ENCODE results near the gene RAB20. TPM values are rescaled to one million over a fixed set of nuclear protein-coding genes. Genes with fewer than 3 reads are reported as not detected.

RAB20 gene
- total RNA-seq, 1 donor from 2014 or later, result 8.2 TPM

DNA sequence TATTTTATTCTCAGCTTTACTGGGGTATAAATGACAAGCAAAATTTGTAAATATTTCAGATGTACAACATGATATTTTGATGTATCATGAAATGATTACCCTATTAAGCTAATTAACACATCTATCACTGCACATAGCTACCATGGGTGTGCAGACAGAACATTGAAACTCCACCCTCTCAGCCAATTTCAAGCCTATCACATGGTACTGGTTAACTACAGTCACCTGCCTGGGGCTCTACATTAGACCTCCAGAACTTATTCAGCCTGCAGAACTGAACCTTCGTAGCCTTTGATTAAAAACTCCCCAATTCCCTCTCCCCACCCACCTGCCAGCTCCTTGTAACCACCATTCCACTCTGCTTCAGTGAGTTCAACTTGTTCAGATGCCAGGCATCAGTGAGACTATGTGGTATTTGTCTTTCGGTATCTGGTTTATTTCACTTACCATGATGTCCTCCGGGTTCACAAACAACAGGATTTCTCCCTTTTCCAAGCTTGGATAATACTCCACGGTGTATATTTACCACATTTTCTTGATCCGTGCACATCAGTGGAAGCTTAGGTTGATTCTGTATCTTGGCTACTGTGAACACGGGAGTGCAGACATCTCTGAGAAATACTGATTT, 19.2 kb downstream of the RAB20 start:
- DNase-seq (ENCODE audit: low read depth), result no peak
- no peak overlapping the region for H3K4me3 ChIP-seq (ENCODE audit: low read depth, low read length)
- FAIRE-seq, result no peak
- no peaks in the 10 kb centered on the region for H3K27me3 ChIP-seq (ENCODE audit: control insufficient read depth, insufficient read depth, low read length)
- TF ChIP-seq, protein P1, sequence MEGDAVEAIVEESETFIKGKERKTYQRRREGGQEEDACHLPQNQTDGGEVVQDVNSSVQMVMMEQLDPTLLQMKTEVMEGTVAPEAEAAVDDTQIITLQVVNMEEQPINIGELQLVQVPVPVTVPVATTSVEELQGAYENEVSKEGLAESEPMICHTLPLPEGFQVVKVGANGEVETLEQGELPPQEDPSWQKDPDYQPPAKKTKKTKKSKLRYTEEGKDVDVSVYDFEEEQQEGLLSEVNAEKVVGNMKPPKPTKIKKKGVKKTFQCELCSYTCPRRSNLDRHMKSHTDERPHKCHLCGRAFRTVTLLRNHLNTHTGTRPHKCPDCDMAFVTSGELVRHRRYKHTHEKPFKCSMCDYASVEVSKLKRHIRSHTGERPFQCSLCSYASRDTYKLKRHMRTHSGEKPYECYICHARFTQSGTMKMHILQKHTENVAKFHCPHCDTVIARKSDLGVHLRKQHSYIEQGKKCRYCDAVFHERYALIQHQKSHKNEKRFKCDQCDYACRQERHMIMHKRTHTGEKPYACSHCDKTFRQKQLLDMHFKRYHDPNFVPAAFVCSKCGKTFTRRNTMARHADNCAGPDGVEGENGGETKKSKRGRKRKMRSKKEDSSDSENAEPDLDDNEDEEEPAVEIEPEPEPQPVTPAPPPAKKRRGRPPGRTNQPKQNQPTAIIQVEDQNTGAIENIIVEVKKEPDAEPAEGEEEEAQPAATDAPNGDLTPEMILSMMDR (IDR thresholded peaks at IDR 0.05; ENCODE audit: insufficient read depth, low read length, severe bottlenecking), result no peak
- H3K36me3 ChIP-seq (ENCODE audit: control insufficient read depth, insufficient read depth, low read length), result no peaks in the 10 kb centered on the region

DNA sequence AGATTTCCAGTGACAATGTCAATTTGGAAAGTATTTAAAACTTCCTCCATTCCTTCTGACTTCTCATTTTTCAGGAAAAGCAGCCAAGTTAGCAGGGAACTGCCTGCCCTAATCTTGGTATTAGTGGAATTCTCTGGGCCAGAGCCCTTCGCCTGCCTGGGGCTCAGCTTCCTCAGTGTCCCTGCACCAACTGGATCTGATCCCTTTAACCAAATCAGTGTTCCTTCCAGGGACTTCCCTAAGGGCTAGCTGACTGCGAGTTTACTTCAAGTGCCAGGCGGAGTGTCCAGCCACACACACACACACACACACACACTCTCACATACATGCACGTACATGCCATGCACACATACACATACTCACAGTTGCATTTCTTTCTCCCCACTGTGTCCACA, 20.0 kb downstream of the RAB20 start:
- TF ChIP-seq, protein P1 (IDR thresholded peaks at IDR 0.05; ENCODE audit: insufficient read depth, low read length, severe bottlenecking), result no peak
- Histone ChIP-seq H3K27me3 (ENCODE audit: control insufficient read depth, insufficient read depth, low read length) (no peaks in the 10 kb centered on the region), H3K4me3 (ENCODE audit: low read depth, low read length) (no peak overlapping the region), H3K36me3 (ENCODE audit: control insufficient read depth, insufficient read depth, low read length) (no peaks in the 10 kb centered on the region)
- DNase-seq (ENCODE audit: low read depth) (peak; percentile 51), FAIRE-seq (no peak)

DNA sequence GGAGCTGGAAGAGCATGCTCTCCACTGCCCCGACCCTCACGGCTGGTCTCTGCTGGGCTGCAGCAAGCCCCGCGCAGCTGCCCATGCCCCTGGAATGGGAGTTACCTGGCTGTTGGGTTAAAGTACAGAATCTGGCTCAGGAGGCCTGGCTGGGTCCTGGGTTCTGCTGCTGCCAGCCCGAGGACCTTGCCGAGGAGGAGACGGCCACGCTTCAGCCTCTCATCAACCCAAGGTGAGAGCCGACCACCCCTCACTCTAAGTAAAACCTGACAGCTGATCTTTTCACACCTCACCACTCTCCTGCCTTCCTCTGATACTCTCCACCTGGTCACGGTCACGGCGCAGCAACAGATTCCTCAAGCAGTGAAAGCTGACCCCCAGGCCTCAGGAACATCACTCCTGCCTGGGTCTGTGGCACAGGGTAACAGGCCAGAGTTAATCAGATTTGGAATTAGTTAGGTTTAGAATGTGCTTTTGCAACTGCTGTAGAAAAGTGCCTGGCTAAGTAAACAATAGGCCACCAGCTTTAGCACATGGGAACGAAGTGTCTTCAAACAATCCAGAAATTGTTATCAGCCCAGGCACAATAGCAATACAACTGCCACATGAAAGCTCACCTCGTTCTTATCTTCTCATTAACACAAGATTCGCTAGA, 20.5 kb downstream of the RAB20 start:
- FAIRE-seq (no peak), DNase-seq (ENCODE audit: low read depth) (no peak)
- H3K36me3 ChIP-seq (ENCODE audit: control insufficient read depth, insufficient read depth, low read length), result no peaks in the 10 kb centered on the region
- H3K4me3 ChIP-seq (ENCODE audit: low read depth, low read length), result no peak overlapping the region
- TF ChIP-seq, protein P1 (IDR thresholded peaks at IDR 0.05; ENCODE audit: insufficient read depth, low read length, severe bottlenecking), result no peak
- no peaks in the 10 kb centered on the region for H3K27me3 ChIP-seq (ENCODE audit: control insufficient read depth, insufficient read depth, low read length)

DNA sequence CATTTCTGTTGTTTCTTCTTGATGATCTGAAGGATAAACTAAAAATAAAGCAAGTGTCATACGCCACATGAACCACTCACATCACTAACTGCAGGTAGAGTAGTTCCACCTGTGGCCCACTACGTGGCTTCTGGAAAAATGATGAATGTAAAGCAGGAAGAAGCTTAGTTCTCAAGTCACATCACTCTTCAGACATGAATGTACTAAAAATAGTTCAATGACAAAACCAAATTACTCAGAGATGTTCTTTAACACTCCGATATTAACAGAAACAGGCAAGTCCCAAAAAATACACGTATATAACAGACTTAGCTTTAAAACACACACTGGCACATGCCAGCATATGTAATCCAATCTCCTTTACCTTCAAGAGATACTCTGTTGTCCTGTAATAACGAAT, 21.6 kb downstream of the RAB20 start:
- FAIRE-seq, result no peak
- TF ChIP-seq, protein P1 (IDR thresholded peaks at IDR 0.05; ENCODE audit: insufficient read depth, low read length, severe bottlenecking), result no peak

DNA sequence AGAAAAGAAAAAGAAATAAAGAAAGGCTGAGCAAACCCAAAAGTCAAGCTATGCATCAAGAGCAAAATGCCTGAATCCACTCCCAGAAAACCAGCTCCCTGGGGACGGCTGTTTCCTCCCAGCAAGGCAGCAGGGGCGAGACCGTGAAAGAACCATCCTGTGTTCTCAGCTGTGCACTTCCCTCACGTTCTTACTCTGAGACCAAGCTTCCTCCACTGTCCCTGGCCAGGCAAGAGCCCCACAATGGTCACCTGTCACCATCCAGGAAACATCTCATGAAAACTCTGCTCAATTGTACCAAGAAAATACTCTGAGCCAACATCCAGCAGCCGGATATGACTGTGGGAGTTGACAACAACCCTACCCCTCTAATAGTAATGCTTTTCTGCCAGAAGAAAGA, 22.9 kb downstream of the RAB20 start:
- FAIRE-seq, result no peak
- no peak for DNase-seq (ENCODE audit: low read depth)
- no peak overlapping the region for H3K4me3 ChIP-seq (ENCODE audit: low read depth, low read length)
- TF ChIP-seq, protein P1 (IDR thresholded peaks at IDR 0.05; ENCODE audit: insufficient read depth, low read length, severe bottlenecking), result no peak
- no peaks in the 10 kb centered on the region for H3K27me3 ChIP-seq (ENCODE audit: control insufficient read depth, insufficient read depth, low read length)
- H3K36me3 ChIP-seq (ENCODE audit: control insufficient read depth, insufficient read depth, low read length), result no peaks in the 10 kb centered on the region

More for the DNA sequence above, 21.6 kb downstream of the RAB20 start:
- no peaks in the 10 kb centered on the region for H3K36me3 ChIP-seq (ENCODE audit: control insufficient read depth, insufficient read depth, low read length)
- H3K4me3 ChIP-seq (ENCODE audit: low read depth, low read length), result no peak overlapping the region
- H3K27me3 ChIP-seq (ENCODE audit: control insufficient read depth, insufficient read depth, low read length), result no peaks in the 10 kb centered on the region
- DNase-seq (ENCODE audit: low read depth), result peak; percentile 42
